Adipose tissue (tissue), 3 donors: ENCODE measurements around the gene SCN4B. TPM values are rescaled to one million over a fixed set of nuclear protein-coding genes. Genes with fewer than 3 reads are reported as not detected.

ENCODE experiments used
- H3K27ac ChIP-seq: one replicate; pipeline ENCODE4 v1.5.1; 2013; ENCODE audit warnings: low read depth, low read length
- WGBS, 3 donors: extraction: QIAGEN DNeasy Blood & Tissue Kit; methylation state at CpG; one replicate each; pipeline ENCODE4 v1.1.7; 2013; 5-methylcytosine and 5-hydroxymethylcytosine counted together
- polyA plus RNA-seq, 3 donors: library from polyadenylated mRNA; stranded (reverse); fragments of 200-250 nt; gene quantifications; one replicate each; pipeline ENCODE4 v1.2.3, GENCODE V29; 2013
- donor health status: healthy with polysubstance abuse.
- donor health status: Bipolar disorder and iron deficiency.
- donor health status: healthy.

Gene SCN4B
- polyA plus RNA-seq, 3 donors: 1.0 to 4.0 (median 3.5) TPM

GRCh38 chr11:118091690-118092089 is 60.9 kb downstream of the SCN4B start:
- H3K27ac ChIP-seq: no peak overlapping the region
- 52 to 83% (median 74%) methylated on average over 6 of the region's 6 CpGs for WGBS, 3 donors

GRCh38 chr11:118090545-118091162 is 62.0 kb downstream of the SCN4B start:
- 77 to 84% (median 80%) methylated on average over 7 of the region's 7 CpGs for WGBS, 3 donors
- H3K27ac ChIP-seq: no peak overlapping the region

DNA sequence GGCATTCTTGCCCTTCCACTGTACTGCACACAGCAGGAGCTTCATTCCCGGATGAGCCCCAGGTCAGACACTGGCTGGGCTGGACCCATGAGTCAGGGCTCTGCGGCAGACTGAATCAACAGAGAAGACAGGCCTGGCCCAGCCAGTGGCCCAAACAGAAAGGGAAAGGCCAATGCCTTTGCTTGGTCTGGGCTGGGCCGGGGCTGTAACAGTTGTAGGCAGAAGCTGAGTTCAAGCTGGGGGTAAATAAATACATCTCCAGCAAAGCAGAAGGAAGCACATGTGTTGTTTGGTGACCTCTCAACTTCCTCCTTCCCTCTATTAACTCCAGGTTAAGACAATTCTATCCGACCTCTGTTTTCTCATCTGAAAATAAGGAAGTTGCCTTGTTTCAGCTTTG is 64.1 kb downstream of the SCN4B start:
- H3K27ac ChIP-seq: no peak overlapping the region
- 42 to 70% (median 51%) methylated on average over 4 of the region's 4 CpGs for WGBS, 3 donors

- 88 to 90% (median 88%) methylated on average over 6 of the region's 6 CpGs for WGBS, 3 donors
- H3K27ac ChIP-seq: no peak overlapping the region
Measured at GRCh38 chr11:118087931-118088330, 64.7 kb downstream of the SCN4B start.

DNA sequence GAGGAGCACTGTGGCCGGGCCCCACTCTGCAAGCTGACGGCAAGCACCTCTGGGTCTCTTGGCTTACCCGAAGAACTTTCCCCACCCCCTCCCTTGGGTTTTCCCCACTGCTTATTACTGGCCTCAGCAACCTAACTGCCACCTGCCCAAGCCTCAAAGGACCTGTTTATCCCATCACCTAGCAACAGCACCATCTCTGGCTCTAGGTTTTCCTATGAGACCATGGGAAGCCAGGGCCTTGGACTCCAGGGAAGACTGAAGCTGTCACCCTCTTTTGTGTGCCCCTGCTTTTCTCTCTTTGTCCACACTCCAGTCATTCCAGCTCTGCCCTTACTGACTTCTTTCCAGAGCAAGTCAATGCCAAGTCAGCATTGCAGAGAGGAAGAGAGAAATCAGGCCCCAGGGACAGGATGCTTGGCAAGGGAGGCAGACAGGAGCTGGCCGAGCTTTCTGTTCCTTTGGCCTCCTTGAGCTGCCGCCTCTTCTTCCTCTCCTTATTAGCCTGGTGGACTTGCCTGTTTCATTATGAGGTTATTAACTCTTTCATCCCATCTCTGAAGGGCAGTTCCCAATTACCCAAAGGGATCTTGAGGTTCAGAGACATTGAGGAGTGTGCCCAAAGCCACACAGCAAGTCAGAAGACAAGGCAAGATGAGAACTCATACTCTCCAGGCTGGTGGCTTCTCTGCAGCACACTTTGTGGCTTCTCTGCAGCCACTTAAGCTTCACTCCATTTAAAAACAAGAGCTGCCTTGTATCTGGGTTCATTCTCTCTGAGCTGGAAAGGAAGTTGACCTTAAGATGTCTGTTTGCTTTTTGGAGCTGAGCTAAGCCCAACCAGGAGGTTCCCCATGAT is 65.5 kb downstream of the SCN4B start, which contains the start of gene SMIM35:
Gene SMIM35 (minus strand): TSS at position 51 of the 856 bp plus-strand sequence. CDS start 206 bp downstream, outside the sequence.
- no peak within 1 kb of the TSS for H3K27ac ChIP-seq
- 43 to 70% (median 59%) methylated on average over 5 of the region's 5 CpGs for WGBS, 3 donors

GRCh38 chr11:118084656-118085055 is 68.0 kb downstream of the SCN4B start:
- no peak overlapping the region for H3K27ac ChIP-seq

- 19 to 37% (median 20%) methylated on average over 4 of the region's 4 CpGs for WGBS, 3 donors
- H3K27ac ChIP-seq: no peak overlapping the region
Measured at GRCh38 chr11:118084247-118084646, 68.4 kb downstream of the SCN4B start.

Other genes starting within 250 kb of the SCN4B start
- gene TMPRSS13, start 223.4 kb downstream of the SCN4B start, polyA plus RNA-seq: 1 to 10 TPM in 1 of 3 donors, under 1 TPM in 1, not detected in 1; 0.04 to 1.5 TPM
- gene IL10RA, start 166.4 kb downstream of the SCN4B start, polyA plus RNA-seq: 10 to 100 TPM in 1 of 3 donors, 1 to 10 TPM in 2; 2.0 to 17.4 (median 8.1) TPM
- gene TMPRSS4, start 75.7 kb downstream of the SCN4B start, polyA plus RNA-seq: 1 to 10 TPM in 1 of 3 donors, under 1 TPM in 2; 0.03 to 1.0 (median 0.22) TPM
- under 1 TPM in 1 of 3 donors, not detected in 2; 0.01 TPM for gene SMIM35, start 65.9 kb downstream of the SCN4B start, polyA plus RNA-seq
- under 1 TPM; 0.06 to 0.45 (median 0.07) TPM for gene SCN2B, start 23.8 kb upstream of the SCN4B start, polyA plus RNA-seq
- gene JAML, start 72.2 kb upstream of the SCN4B start, polyA plus RNA-seq: 10 to 100 TPM in 1 of 3 donors, 1 to 10 TPM in 1, under 1 TPM in 1; 0.87 to 14.6 (median 9.2) TPM
- 1 to 10 TPM; 1.2 to 3.2 (median 1.8) TPM for gene MPZL3, start 99.5 kb upstream of the SCN4B start, polyA plus RNA-seq
- 10 to 100 TPM in 2 of 3 donors, 1 to 10 TPM in 1; 6.9 to 23.1 (median 12.3) TPM for gene MPZL2, start 111.5 kb upstream of the SCN4B start, polyA plus RNA-seq
- 1 to 10 TPM; 1.9 to 4.3 (median 2.9) TPM for gene CD3E, start 151.9 kb upstream of the SCN4B start, polyA plus RNA-seq
- gene CD3D, start 189.9 kb upstream of the SCN4B start, polyA plus RNA-seq: 1 to 10 TPM; 1.2 to 4.3 (median 2.0) TPM
- gene CD3G, start 191.5 kb upstream of the SCN4B start, polyA plus RNA-seq: under 1 TPM in 2 of 3 donors, not detected in 1; 0.25 to 0.79 TPM
- 10 to 100 TPM in 2 of 3 donors, 1 to 10 TPM in 1; 7.9 to 14.7 (median 11.4) TPM for gene UBE4A, start 206.8 kb upstream of the SCN4B start, polyA plus RNA-seq
- 100 to 1,000 TPM in 2 of 3 donors, 10 to 100 TPM in 1; 63.1 to 232 (median 188) TPM for gene ATP5MG, start 248.8 kb upstream of the SCN4B start, polyA plus RNA-seq